NCI-H2081 (cell line): Measurements from ENCODE around the gene IDH3G.

Experiments
- DNase-seq, 2 experiments: peaks; one replicate each; lab custom pipeline; 2025; lab: John Stamatoyannopoulos, UW

Gene IDH3G

GRCh38 chrX:153791104-153791852 lies 2.9 kb downstream of the IDH3G start:
- no peak for DNase-seq

- no peak for DNase-seq
Observed at GRCh38 chrX:153789654-153790053, 4.5 kb downstream of the IDH3G start.

- no peak for DNase-seq
Observed at GRCh38 chrX:153786669-153787068, 7.5 kb downstream of the IDH3G start.

GRCh38 chrX:153784325-153784967 lies 9.7 kb downstream of the IDH3G start:
- DNase-seq, result no peak

- DNase-seq, result no peak
Observed at GRCh38 chrX:153783378-153784013, 10.7 kb downstream of the IDH3G start.

- DNase-seq, result no peak
Observed at GRCh38 chrX:153782871-153783270, 11.3 kb downstream of the IDH3G start.

- peak; percentile 83 to 91 for DNase-seq
Observed at GRCh38 chrX:153782313-153782712, 11.9 kb downstream of the IDH3G start.

- peak; percentile 14 to 18 for DNase-seq
Observed at GRCh38 chrX:153781428-153782047, 12.6 kb downstream of the IDH3G start.

GRCh38 chrX:153780678-153781427 lies 13.3 kb downstream of the IDH3G start, which contains the start of gene SRPK3:
SRPK3 (plus strand) TSS chrX:153781041; CDS start chrX:153781087, 46 bp downstream.
- no peak for DNase-seq

GRCh38 chrX:153779891-153780677 lies 14.1 kb downstream of the IDH3G start:
- no peak for DNase-seq

GRCh38 chrX:153778684-153779101 lies 15.5 kb downstream of the IDH3G start:
- DNase-seq, result no peak

- DNase-seq, result no peak
Observed at GRCh38 chrX:153778181-153778580, 16.0 kb downstream of the IDH3G start.

GRCh38 chrX:153777261-153778090 lies 16.7 kb downstream of the IDH3G start:
- no peak for DNase-seq

GRCh38 chrX:153776611-153777045 lies 17.5 kb downstream of the IDH3G start:
- DNase-seq, result no peak

GRCh38 chrX:153776120-153776599 lies 18.0 kb downstream of the IDH3G start:
- DNase-seq, result no peak

GRCh38 chrX:153775293-153776119 lies 18.7 kb downstream of the IDH3G start:
- no peak for DNase-seq

GRCh38 chrX:153774576-153775292 lies 19.4 kb downstream of the IDH3G start:
- no peak for DNase-seq
